Upper lobe of left lung (tissue), 6 donors: ENCODE data around the gene RASA4. TPM values are rescaled to one million over a fixed set of nuclear protein-coding genes. Genes with fewer than 3 reads are reported as not detected.
"Not testable (repeated sequence)": the region's sequence is repeated elsewhere in the genome, so short reads cannot be mapped to it uniquely, and the experiment has no call there.

Experiments used
- ATAC-seq, 2 donors: fragments of 200-7000 bp; cut with Tn5 transposase; one replicate each; pipeline ENCODE4 v1.9.1; 2022; ENCODE audit warnings: mild to moderate bottlenecking in 2 of 2, moderate library complexity in 2 of 2; ENCODE audit not compliant: low FRiP score in 2 of 2
- DNase-seq, 2 donors: peaks; one replicate each; pipeline ENCODE4 v3.0.0-alpha.2; 2019 to 2020
- H3K27ac ChIP-seq, 4 donors: fragments of 200-600 bp; sonication (generic); one replicate each; pipeline ENCODE4 v1.5.1; 2016 to 2019
- H3K27me3 ChIP-seq, 4 donors: fragments of 200-600 bp; sonication (generic); one replicate each; pipeline ENCODE4 v1.5.1; 2017 to 2019
- H3K36me3 ChIP-seq, 4 donors: fragments of 200-600 bp; sonication (generic); one replicate each; pipeline ENCODE4 v1.5.1; 2016 to 2019
- H3K4me1 ChIP-seq, 4 donors: fragments of 200-600 bp; sonication (generic); one replicate each; pipeline ENCODE4 v1.5.1; 2018 to 2019
- H3K4me3 ChIP-seq, 4 donors: fragments of 200-600 bp; sonication (generic); one replicate each; pipeline ENCODE4 v1.5.1; 2017 to 2019; ENCODE audit warnings: mild to moderate bottlenecking in 2 of 4, moderate library complexity in 1 of 4
- H3K9me3 ChIP-seq, 4 donors: fragments of 200-600 bp; sonication (generic); one replicate each; pipeline ENCODE4 v1.5.1; 2018 to 2019
- WGBS, 2 donors: methylation state at CpG; one replicate each; pipeline ENCODE4 v1.1.5; 2017 to 2018; 5-methylcytosine and 5-hydroxymethylcytosine counted together
- total RNA-seq, 6 donors: library from RNA; depleted of rRNA in 4 of 6; stranded (reverse); fragments of >200 nt in 4 of 6; gene quantifications; one replicate each; pipeline versions ENCODE4 v1.1.0 to v1.2.1, GENCODE V29; 2016 to 2021
- donor health status: DM: no; HTN: no; CAD: no; lungs with moderate emphysema.
- donor health status: DM: no; HTN: yes; CAD: no; lungs with severe emphysema.

Gene RASA4
- 100 to 1,000 TPM in 1 of 6 donors, 10 to 100 TPM in 4, 1 to 10 TPM in 1; 8.7 to 132 (median 41.7) TPM for total RNA-seq

DNA sequence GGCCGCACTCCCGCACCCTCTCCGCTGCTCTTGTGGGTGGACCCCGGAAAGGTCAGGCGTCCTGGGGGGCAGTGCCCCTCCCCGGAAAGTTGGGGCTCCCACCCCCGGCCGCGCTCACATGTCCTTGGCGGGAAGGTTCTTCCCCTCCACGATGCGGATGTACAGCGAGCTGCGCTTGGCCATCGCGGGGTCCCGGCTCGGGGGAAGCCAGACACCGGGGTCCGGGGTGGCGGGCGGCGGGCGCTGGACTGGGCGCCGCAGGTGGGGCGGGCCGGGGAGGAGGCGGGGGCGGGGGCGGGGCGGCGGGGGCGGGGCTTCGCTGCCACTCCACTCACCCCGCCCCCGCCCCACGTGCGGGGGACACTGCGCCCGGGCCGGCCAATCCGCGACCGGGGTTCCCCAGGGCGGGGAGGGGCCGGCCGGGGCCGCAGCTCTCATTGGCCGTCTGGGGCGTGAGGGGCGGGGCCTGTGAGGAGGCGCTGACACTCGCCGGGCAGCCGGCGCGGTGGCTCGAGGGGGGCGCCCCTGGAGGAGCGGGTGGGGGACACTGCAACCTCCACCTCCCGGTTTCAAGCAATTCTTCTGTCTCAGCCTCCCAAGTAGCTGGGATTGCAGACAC, at the start of gene RASA4:
RASA4 (minus strand) TSS at position 250 of the 619 bp plus-strand sequence; CDS start at position 183, 67 bp downstream.
- no CpG with 5 or more reads among the region's 62 CpGs for WGBS, 2 donors
- ATAC-seq (peak; percentile 91 to 96), DNase-seq (peak; percentile 25 to 94)

DNA sequence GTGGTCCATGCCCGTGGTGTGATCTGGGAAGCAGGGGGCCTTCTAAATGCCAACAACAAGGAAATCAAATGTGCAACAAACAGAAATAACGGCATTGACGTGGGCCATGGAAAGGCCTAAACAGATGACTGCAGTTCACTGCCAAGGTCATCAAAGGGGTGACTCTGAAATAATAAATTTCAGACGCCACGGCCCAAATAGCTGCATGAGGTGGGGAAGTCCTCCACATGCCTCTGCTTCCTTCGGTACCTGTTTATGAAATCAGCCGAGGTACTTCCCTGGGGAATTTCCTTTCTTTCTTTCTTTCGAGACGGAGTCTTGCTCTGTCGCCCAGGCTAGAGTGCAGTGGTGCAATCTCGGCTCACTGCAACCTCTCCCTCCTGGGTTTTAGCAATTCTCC, 48.2 kb upstream of the RASA4 start:
- not testable (repeated sequence) for DNase-seq, H3K27me3 ChIP-seq, H3K36me3 ChIP-seq, H3K4me1 ChIP-seq, ATAC-seq, H3K27ac ChIP-seq, H3K4me3 ChIP-seq, H3K9me3 ChIP-seq
- WGBS, 2 donors = no CpG with 5 or more reads among the region's 11 CpGs

More for the DNA sequence above, at the start of gene RASA4:
- not testable (repeated sequence) for H3K9me3 ChIP-seq, H3K27me3 ChIP-seq, H3K4me1 ChIP-seq, H3K36me3 ChIP-seq
- Histone ChIP-seq H3K4me3 (peak within 1 kb of the TSS in 3 of 4 donors; percentile 47 to 50 (median 48)), H3K27ac (peak within 1 kb of the TSS in 1 of 4 donors; percentile 78)

DNA sequence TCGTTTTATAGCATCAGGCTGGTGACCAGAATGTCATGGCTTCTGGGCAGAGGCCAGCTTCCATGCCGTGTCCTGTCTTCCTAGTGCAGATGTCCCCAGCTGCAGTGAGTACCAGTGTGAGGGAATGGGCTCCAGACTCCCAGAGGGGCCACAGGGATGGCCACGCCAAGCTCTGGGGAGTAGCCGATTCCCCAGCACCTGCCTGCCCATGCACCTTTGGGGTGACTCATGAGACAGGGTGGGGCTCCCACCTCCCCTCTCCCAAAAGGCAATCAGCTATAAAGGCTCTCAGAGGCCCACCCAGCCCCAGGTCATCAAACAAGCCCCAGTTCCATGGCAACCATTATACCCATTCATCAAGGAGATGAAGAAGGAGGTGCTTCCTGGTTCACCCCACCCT, 33.4 kb upstream of the RASA4 start, which contains the start of gene SPDYE2B:
SPDYE2B (plus strand) TSS at position 396 of the 400 bp plus-strand sequence. CDS start 2,030 bp downstream, outside the sequence.
- no CpG with 5 or more reads among the region's 4 CpGs for WGBS, 2 donors
- not testable (repeated sequence) for H3K27me3 ChIP-seq, DNase-seq

DNA sequence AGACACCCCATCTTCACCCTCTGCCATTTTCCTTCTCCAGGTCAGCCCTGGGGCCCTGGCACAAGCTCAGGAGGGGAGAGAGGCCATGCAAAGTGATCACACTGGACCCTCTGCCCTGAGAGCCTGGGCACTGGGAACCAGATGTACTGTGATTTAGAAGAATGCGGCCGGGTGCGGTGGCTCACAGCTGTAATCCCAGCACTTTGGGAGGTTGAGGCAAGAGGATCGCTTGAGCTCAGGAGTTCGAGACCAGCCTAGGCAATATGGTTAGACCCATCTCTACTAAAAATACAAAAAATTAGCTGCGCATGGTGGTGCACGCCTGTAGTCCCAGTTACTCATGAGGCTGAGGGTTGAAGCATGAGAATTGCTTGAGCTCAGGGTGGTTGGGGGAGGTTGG, 31.3 kb upstream of the RASA4 start:
- 92 to 99% methylated on average over 7 of the region's 7 CpGs for WGBS, 2 donors
- not testable (repeated sequence) for H3K4me3 ChIP-seq, H3K4me1 ChIP-seq, H3K27ac ChIP-seq, H3K27me3 ChIP-seq, H3K36me3 ChIP-seq, H3K9me3 ChIP-seq
- DNase-seq (peak in 1 of 2 donors; percentile 18), ATAC-seq (peak; percentile 15 to 27)

More for the DNA sequence above, 33.4 kb upstream of the RASA4 start, which contains the start of gene SPDYE2B:
- not testable (repeated sequence) for H3K9me3 ChIP-seq, H3K4me3 ChIP-seq, H3K36me3 ChIP-seq, H3K4me1 ChIP-seq, H3K27ac ChIP-seq
- peak in 1 of 2 donors; percentile 38 for ATAC-seq

DNA sequence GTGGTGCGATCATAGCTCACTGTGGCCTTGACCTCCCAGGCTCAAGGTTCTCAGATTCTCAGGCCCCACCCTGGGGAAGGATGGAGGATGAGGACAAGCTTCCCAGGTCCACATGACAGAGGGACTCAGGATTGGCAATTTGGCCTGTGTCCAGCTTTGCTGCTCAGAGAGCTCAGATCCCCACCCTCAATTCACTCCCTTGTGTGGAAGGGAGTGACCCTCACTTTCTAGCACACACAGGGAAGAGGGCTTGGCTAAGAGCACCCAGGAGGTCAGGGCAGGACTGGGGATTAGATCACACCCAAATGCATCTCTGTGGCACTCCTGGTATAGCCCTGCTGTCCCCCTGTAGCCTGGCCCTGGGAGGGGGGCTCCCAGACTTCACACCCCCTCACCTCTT, 26.8 kb upstream of the RASA4 start:
- H3K36me3 ChIP-seq, H3K9me3 ChIP-seq, DNase-seq, ATAC-seq, H3K27ac ChIP-seq, H3K4me3 ChIP-seq, H3K4me1 ChIP-seq, H3K27me3 ChIP-seq: not testable (repeated sequence)
- WGBS, 2 donors = no CpG with 5 or more reads among the region's 1 CpG

DNA sequence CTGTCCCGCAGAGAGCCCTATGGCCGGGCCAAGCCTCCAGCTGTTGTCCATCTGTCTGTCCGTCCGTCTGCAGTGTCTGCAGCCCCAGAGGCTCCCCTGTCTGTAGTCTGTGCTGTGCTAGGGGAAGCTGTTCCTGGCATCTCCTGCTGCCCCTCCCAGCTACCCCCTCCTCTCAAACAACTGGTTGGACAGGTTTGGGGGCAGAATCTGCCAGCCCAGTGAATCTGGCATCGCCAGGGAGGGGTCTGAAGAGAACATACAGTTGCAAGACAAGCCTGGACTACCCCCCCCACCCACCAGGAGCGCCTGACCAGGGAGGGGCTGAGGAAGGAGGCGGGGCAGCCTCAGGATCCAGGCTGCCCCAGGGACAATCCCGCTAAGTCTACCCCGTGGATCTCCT, 26.1 kb upstream of the RASA4 start, which contains the start of gene UPK3BL1:
UPK3BL1 (minus strand) TSS at position 101 of the 400 bp plus-strand sequence; CDS start at position 51, 50 bp downstream.
- not testable (repeated sequence) for H3K27ac ChIP-seq, H3K9me3 ChIP-seq, H3K4me1 ChIP-seq, H3K4me3 ChIP-seq, DNase-seq, H3K36me3 ChIP-seq, H3K27me3 ChIP-seq
- WGBS, 2 donors = no CpG with 5 or more reads among the region's 9 CpGs
- ATAC-seq = peak; percentile 1 to 15

DNA sequence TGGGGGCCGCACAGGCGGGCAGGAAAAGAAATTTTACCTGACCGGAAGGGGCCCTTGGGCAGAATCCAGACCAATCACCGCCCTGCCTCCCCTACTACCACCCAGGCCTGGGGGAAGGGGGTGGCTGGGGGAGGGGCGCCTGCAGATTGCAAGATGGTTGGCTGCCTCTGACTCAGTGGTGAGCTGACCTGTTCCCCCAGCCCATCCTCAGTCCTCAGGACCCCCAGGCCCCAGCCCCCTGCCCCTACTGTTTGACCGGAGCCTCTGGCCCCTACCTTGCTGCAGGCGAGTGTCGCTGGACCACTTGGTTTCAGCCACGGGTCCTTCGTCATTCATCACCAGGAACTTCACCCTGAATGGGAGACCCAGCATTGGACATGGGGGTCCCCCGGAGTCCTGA, 22.3 kb upstream of the RASA4 start:
- H3K9me3 ChIP-seq, H3K27me3 ChIP-seq, H3K4me1 ChIP-seq, H3K27ac ChIP-seq, H3K36me3 ChIP-seq, H3K4me3 ChIP-seq: not testable (repeated sequence)
- 87% methylated on average over 6 of the region's 11 CpGs; no CpG with 5 or more reads in 1 of the 2 donors for WGBS, 2 donors
- peak; percentile 22 to 25 for ATAC-seq
- peak in 1 of 2 donors; percentile 84 for DNase-seq

DNA sequence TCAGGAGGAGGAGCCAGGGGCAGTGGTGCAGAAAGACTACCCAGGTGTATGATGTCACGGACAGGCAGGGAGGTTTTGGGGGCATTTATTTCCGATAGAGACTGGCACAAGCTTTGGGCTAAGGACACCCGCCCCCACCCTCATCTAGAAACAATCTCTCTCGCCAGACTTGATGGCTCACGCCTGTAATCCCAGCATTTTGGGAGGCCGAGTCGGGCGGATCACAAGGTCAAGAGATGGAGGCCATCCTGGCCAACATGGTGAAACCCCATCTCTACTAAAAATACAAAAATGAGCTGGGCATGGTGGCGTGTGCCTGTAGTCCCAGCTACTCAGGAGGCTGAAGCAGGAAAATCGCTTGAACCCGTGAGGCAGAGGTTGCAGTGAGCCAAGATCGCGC, 20.4 kb upstream of the RASA4 start:
- not testable (repeated sequence) for ATAC-seq, H3K27ac ChIP-seq, H3K9me3 ChIP-seq, H3K27me3 ChIP-seq, H3K36me3 ChIP-seq, H3K4me1 ChIP-seq, H3K4me3 ChIP-seq, DNase-seq
- 82 to 92% methylated on average over 7 to 9 of the region's 13 CpGs for WGBS, 2 donors

DNA sequence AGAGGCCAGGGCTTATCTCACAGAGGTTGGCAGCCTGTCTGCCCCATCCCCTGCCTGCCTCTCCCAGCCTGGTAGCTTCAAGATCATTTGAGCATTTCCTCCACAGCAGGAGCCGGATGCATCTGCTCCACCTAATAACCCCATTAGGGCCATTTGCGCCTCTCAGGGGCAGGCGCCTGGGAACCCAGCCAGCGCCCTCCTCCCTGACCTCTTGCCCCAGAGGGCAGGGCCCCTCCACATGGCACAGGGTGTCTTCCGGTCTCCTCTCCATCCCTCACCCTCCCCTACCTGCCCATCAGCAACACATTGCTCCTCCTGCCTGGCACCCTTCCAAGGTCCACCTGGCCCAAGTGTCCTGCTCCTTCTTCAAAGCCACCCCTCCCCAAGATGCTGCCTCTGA, 18.8 kb upstream of the RASA4 start:
- ATAC-seq = not testable (repeated sequence)

DNA sequence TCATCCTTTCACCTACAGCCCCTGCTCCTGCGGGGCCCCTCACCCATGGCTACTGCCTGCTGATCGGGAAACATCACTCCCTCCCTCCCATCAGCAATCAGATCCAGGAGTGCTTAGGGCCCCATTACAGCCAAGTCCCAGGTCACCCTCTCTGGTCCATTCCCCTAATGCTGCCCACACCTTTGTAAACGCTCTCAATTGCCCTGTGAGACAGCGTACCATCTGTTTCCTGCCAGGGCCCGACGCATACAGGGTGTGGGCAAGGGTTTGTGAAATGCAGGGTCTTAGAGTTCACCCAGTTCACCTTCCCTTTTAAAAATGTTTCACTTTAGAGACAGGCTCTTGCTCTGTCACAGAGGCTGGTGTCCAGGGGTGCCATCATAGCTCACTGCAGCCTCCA, 17.7 kb upstream of the RASA4 start:
- H3K4me3 ChIP-seq, H3K27me3 ChIP-seq, H3K9me3 ChIP-seq, H3K4me1 ChIP-seq, H3K36me3 ChIP-seq, DNase-seq, H3K27ac ChIP-seq, ATAC-seq: not testable (repeated sequence)
- WGBS, 2 donors = 65 to 100% methylated on average over 1 to 2 of the region's 6 CpGs

More for the DNA sequence above, 18.8 kb upstream of the RASA4 start:
- H3K27me3 ChIP-seq, H3K36me3 ChIP-seq, H3K27ac ChIP-seq, H3K9me3 ChIP-seq, H3K4me3 ChIP-seq, DNase-seq, H3K4me1 ChIP-seq: not testable (repeated sequence)
- WGBS, 2 donors = no CpG with 5 or more reads among the region's 5 CpGs

DNA sequence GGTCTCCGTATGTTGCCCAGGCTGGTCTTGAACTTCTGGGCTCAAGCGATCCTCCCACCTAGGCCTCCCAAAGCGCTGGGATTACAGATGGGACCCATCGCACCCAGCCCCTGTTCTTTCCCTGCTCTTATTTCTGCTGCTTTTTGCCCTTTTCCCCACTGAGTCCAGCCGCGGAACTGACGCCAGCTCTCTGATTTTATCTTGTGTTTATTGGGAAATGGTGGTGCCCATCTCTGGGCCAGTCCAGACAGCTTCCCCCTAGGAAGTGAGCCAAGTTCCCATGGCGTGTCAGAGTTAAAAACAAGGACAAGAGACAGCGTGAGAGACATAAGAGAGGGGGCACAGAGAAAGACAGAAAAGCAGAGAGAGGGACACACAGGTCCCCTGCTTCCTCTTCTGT, 14.1 kb upstream of the RASA4 start:
- not testable (repeated sequence) for DNase-seq, H3K27me3 ChIP-seq, H3K36me3 ChIP-seq, H3K4me3 ChIP-seq, H3K9me3 ChIP-seq, H3K27ac ChIP-seq, H3K4me1 ChIP-seq
- peak in 1 of 2 donors; percentile 15 for ATAC-seq
- WGBS, 2 donors = no CpG with 5 or more reads among the region's 9 CpGs

DNA sequence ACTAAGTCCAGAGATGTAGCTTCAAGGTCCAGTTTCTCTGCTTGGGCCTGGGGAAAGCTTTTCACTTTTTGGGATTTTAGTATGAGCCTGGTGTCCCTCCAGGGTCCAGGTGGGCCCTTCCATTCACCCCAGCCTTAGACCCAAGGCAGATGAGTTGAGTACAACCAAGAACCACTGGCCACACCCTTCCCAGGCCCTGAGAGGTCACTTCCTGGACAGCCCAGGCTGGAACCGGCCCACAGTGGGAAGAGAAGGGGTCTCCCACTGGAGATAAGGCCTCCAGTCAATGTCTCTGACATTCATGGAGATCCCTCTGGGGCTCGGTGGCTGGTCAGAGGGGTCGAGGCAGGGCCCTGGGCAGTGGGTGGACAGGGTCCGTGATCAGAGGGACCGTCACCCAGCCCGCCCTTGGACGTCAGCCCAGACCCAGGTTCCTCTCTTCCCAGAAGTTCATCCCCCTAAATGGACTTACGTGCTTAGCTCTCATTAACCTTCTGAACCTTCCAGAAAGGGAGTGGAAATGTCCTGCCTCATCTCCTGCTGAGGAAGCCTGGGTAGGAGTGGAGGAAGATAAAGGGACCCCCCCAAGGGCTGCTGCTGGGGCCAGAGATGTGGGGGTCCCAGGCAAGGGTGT, 10.8 kb upstream of the RASA4 start:
- H3K36me3 ChIP-seq, H3K27ac ChIP-seq, H3K4me3 ChIP-seq, H3K27me3 ChIP-seq, H3K4me1 ChIP-seq, H3K9me3 ChIP-seq, DNase-seq: not testable (repeated sequence)
- peak; percentile 2 to 9 for ATAC-seq
- no CpG with 5 or more reads among the region's 8 CpGs for WGBS, 2 donors

DNA sequence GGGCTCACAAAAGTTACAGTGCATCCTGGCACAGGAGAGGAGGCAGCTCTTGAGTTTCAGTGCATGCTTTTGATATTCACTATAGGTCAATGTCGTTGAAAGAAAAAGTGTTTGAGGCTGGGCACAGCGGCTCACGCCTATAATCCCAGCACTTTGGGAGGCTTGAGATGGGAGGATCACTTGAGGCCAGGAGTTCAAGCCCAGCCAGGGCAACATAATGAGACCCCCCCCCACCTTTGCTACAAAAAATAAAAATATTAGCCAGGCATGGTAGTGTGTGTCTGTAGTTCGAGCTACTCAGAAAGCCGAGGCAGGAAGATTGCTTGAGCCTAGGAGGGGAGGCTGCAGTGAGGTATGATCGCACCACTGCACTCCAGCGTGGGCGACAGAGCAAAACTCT, 1.6 kb upstream of the RASA4 start:
- H3K36me3 ChIP-seq, H3K9me3 ChIP-seq, ATAC-seq, DNase-seq, H3K4me3 ChIP-seq, H3K27ac ChIP-seq, H3K27me3 ChIP-seq, H3K4me1 ChIP-seq: not testable (repeated sequence)
- 53 to 82% methylated on average over 3 of the region's 8 CpGs for WGBS, 2 donors
